Gastrocnemius medialis (tissue), 4 donors: ENCODE results near the gene HES7. TPM values are rescaled to one million over a fixed set of nuclear protein-coding genes. Genes with fewer than 3 reads are reported as not detected.

Source experiments
- ATAC-seq, 2 donors: fragments of 150-250 bp; one replicate each; pipeline ENCODE4 v1.9.1; 2016
- DNase-seq, 2 donors: peaks; one replicate each; pipeline ENCODE4 v3.0.0-alpha.2; 2019
- H3K27ac ChIP-seq, 4 donors: fragments of 200-600 bp; sonication (generic); 1 replicate in 1 of 4; 2 replicates in 3 of 4; pipeline ENCODE4 v1.5.1; 2016 to 2018; ENCODE audit warnings: mild to moderate bottlenecking in 2 of 4, moderate library complexity in 1 of 4
- H3K27me3 ChIP-seq, 3 donors: fragments of 200-600 bp; sonication (generic) in 2 of 3; 1 replicate in 1 of 3; 2 replicates in 2 of 3; pipeline versions ENCODE4 v1.5.1 to v1.6.0; 2016 to 2019; ENCODE audit warnings: mild to moderate bottlenecking in 1 of 3, moderate library complexity in 1 of 3
- H3K36me3 ChIP-seq, 2 donors: fragments of 200-600 bp; sonication (generic) in 1 of 2; one replicate each; pipeline ENCODE4 v1.5.1; 2017 to 2018
- H3K4me1 ChIP-seq, 2 donors: fragments of 200-600 bp; sonication (generic) in 1 of 2; one replicate each; pipeline ENCODE4 v1.5.1; 2016 to 2017; ENCODE audit warnings: mild to moderate bottlenecking in 2 of 2
- H3K4me3 ChIP-seq, 4 donors: fragments of 200-600 bp; sonication (generic) in 3 of 4; 1 replicate in 1 of 4; 2 replicates in 3 of 4; pipeline ENCODE4 v1.5.1; 2016 to 2019; ENCODE audit warnings: mild to moderate bottlenecking in 2 of 4
- H3K9me3 ChIP-seq, 3 donors: fragments of 200-600 bp; sonication (generic) in 2 of 3; 1 replicate in 1 of 3; 2 replicates in 2 of 3; pipeline ENCODE4 v1.5.1; 2016 to 2019
- CTCF ChIP-seq, 5 experiments: fragments of 450-650 bp in 3 of 5; fragments of 200-600 bp in 2 of 5; sonication (generic) in 2 of 5; IDR thresholded peaks in 4 of 5; conservative IDR thresholded peaks in 1 of 5; 1 replicate in 4 of 5; 2 replicates in 1 of 5; pipeline ENCODE4 v1.5.1; 2016 to 2019; ENCODE audit warnings: antibody characterized with exemption in 5 of 5, mild to moderate bottlenecking in 3 of 5, moderate library complexity in 3 of 5
- POLR2A ChIP-seq, 2 donors: fragments of 450-650 bp; IDR thresholded peaks; one replicate each; pipeline ENCODE4 v1.6.1; 2017; ENCODE audit warnings: antibody characterized with exemption in 2 of 2, mild to moderate bottlenecking in 2 of 2, moderate library complexity in 2 of 2
- in situ Hi-C, 4 donors: fragments of 200-750 bp; cut with MboI; loops; one replicate each; pipeline versions ENCODE4 v1.15.0 to v1.8.0; 2017; ENCODE audit warnings: low sequenced_read_pairs in 4 of 4
- intact Hi-C: fragments of 100-400 bp; cut with DNase I; formaldehyde crosslinking; loops from one replicate; pipeline ENCODE4 v1.15.1; 2023; ENCODE audit warnings: low total_unique reads
- total RNA-seq, 4 donors: library from RNA; depleted of rRNA; stranded (reverse); fragments of >200 nt; gene quantifications; one replicate each; pipeline versions ENCODE4 v1.1.0 to v1.2.3, GENCODE V29; 2016

Gene HES7
- total RNA-seq, 4 donors from 2014 or later: not detected

GRCh38 chr17:8121407-8121680 lies 2.6 kb downstream of the HES7 start:
- TF ChIP-seq CTCF (IDR thresholded peaks at IDR 0.05 in 4 of 5, conservative IDR thresholded peaks at IDR 0.05 in 1 of 5) (no peak), POLR2A (IDR thresholded peaks at IDR 0.05) (no peak)
- H3K4me1 ChIP-seq: peaks cover 62 to 70% of the 10 kb centered on the region in 2 donors
- ATAC-seq (no peak), DNase-seq (no peak)
- H3K4me3 ChIP-seq: peak overlapping the region; percentile 51 to 63 (median 56)
- in situ Hi-C loops (loop anchor here in 2 of 4 donors (10.0 kb wide), 2 partner anchors 53 to 63 kb away; partner anchors contain the start of gene TMEM107 (in 1 of the 2)), intact Hi-C loops (no loop called here)
- no peaks in the 10 kb centered on the region for H3K36me3 ChIP-seq
- H3K27me3 ChIP-seq: peaks cover 39 to 49% (median 41%) of the 10 kb centered on the region in 3 donors
- H3K9me3 ChIP-seq: no peaks in the 10 kb centered on the region
- no peak overlapping the region for H3K27ac ChIP-seq

GRCh38 chr17:8120520-8121406 lies 3.1 kb downstream of the HES7 start:
- no peaks in the 10 kb centered on the region for H3K36me3 ChIP-seq
- ATAC-seq: no peak
- no peak for DNase-seq
- H3K27me3 ChIP-seq: peaks cover 44 to 52% (median 47%) of the 10 kb centered on the region in 3 donors
- H3K27ac ChIP-seq: peak overlapping the region in 3 of 4 donors; percentile 83 to 87 (median 85)
- H3K9me3 ChIP-seq: no peaks in the 10 kb centered on the region
- in situ Hi-C loops (loop anchor here in 2 of 4 donors (10.0 kb wide), 2 partner anchors 54 to 64 kb away; partner anchors contain the start of gene TMEM107 (in 1 of the 2)), intact Hi-C loops (loop anchor here (1.0 kb wide), 1 partner anchor 102 kb away; no protein-coding TSS in a partner anchor)
- TF ChIP-seq POLR2A (IDR thresholded peaks at IDR 0.05) (no peak), CTCF (IDR thresholded peaks at IDR 0.05 in 4 of 5, conservative IDR thresholded peaks at IDR 0.05 in 1 of 5) (peak in 3 of 5 experiments; percentile 34 to 35 (median 34))
- peaks cover 57 to 65% of the 10 kb centered on the region in 2 donors for H3K4me1 ChIP-seq
- peak overlapping the region; percentile 51 to 63 (median 56) for H3K4me3 ChIP-seq

- TF ChIP-seq CTCF (IDR thresholded peaks at IDR 0.05 in 4 of 5, conservative IDR thresholded peaks at IDR 0.05 in 1 of 5) (no peak), POLR2A (IDR thresholded peaks at IDR 0.05) (peak in 1 of 2 donors; percentile 14)
These were observed 4.1 kb downstream of the HES7 start for GRCh38 chr17:8119581-8120519.

More at GRCh38 chr17:8119581-8120519, 4.1 kb downstream of the HES7 start:
- intact Hi-C loops: loop anchor here (1.0 to 5.0 kb wide), 7 partner anchors 38 to 283 kb away; partner anchors contain the start of genes PFAS and SLC25A35
- H3K4me3 ChIP-seq: peak overlapping the region; percentile 51 to 63 (median 56)
- H3K9me3 ChIP-seq: no peaks in the 10 kb centered on the region
- ATAC-seq (peak; percentile 79 to 83), DNase-seq (peak; percentile 70 to 76)
- peak overlapping the region; percentile 76 to 87 (median 84) for H3K27ac ChIP-seq
- peaks cover 49 to 58% of the 10 kb centered on the region in 2 donors for H3K4me1 ChIP-seq
- in situ Hi-C loops: loop anchor here in 2 of 4 donors (10.0 kb wide), 2 partner anchors 55 to 65 kb away; partner anchors contain the start of gene TMEM107 (in 1 of the 2)
- no peaks in the 10 kb centered on the region for H3K36me3 ChIP-seq
- peaks cover 42 to 48% (median 47%) of the 10 kb centered on the region in 3 donors for H3K27me3 ChIP-seq
